Stomach (tissue), 4 donors: ENCODE data around the gene RAC2.

Source experiments
- EP300 ChIP-seq: sonication (generic); formaldehyde crosslinking; IDR thresholded peaks from one replicate; pipeline ENCODE4 v1.6.1; 2017; ENCODE audit warnings: antibody characterized with exemption
- POLR2A ChIP-seq, 4 donors: fragments of 450-650 bp; IDR thresholded peaks; one replicate each; pipeline ENCODE4 v1.6.1; 2016; ENCODE audit warnings: antibody characterized with exemption in 4 of 4, control low read depth in 2 of 4, mild to moderate bottlenecking in 1 of 4, moderate library complexity in 1 of 4
- POLR2AphosphoS5 ChIP-seq, 3 donors: sonication (generic); formaldehyde crosslinking; IDR thresholded peaks; one replicate each; pipeline ENCODE4 v1.6.1; 2016; ENCODE audit warnings: antibody characterized with exemption in 3 of 3
- TF ChIP-seq, protein P1 (sequence below), 7 experiments: fragments of 450-650 bp in 4 of 7; fragments of 200-600 bp in 3 of 7; sonication (generic) in 3 of 7; IDR thresholded peaks; one replicate each; pipeline ENCODE4 v1.5.1; 2016 to 2019; ENCODE audit warnings: antibody characterized with exemption in 7 of 7, control low read depth in 2 of 7, mild to moderate bottlenecking in 1 of 7

DNA sequence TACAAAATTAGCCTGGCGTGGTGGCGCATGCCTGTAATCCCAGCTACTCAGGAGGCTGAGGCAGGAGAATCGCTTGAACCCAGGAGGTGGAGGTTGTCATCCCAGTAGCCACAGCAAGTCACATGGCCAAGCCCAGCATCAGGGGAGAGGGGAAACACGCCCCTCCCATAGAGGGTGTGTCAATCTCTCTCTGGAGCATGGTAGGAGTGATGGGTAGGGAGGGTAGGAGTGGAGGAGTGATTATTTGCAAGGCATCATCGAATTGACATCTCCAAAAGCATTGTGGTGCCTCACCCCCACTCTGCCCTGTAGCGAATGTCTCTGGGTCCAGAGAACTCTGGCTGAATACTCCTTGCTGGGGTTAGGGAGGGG lies 25.7 kb downstream of the RAC2 start:
- TF ChIP-seq, protein P1, sequence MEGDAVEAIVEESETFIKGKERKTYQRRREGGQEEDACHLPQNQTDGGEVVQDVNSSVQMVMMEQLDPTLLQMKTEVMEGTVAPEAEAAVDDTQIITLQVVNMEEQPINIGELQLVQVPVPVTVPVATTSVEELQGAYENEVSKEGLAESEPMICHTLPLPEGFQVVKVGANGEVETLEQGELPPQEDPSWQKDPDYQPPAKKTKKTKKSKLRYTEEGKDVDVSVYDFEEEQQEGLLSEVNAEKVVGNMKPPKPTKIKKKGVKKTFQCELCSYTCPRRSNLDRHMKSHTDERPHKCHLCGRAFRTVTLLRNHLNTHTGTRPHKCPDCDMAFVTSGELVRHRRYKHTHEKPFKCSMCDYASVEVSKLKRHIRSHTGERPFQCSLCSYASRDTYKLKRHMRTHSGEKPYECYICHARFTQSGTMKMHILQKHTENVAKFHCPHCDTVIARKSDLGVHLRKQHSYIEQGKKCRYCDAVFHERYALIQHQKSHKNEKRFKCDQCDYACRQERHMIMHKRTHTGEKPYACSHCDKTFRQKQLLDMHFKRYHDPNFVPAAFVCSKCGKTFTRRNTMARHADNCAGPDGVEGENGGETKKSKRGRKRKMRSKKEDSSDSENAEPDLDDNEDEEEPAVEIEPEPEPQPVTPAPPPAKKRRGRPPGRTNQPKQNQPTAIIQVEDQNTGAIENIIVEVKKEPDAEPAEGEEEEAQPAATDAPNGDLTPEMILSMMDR (IDR thresholded peaks at IDR 0.05) = no peak
- TF ChIP-seq POLR2A (IDR thresholded peaks at IDR 0.05) (no peak), EP300 (no peak), POLR2AphosphoS5 (IDR thresholded peaks at IDR 0.05) (no peak)
